T-helper 2 cell treated with Interferon-gamma antibody and Interleukin-4, amounts not matched to agents 100 ng/mL and 5 ng/mL, for 36 hours (primary cell): ENCODE measurements around the gene PAK4. TPM values are rescaled to one million over a fixed set of nuclear protein-coding genes. Genes with fewer than 3 reads are reported as not detected.
"Not testable (repeated sequence)": the region's sequence is repeated elsewhere in the genome, so short reads cannot be mapped to it uniquely, and the experiment has no call there.

ENCODE experiments used
- intact Hi-C: fragments of 100-400 bp; cut with micrococcal nuclease; formaldehyde crosslinking; loops from one replicate; pipeline ENCODE4 v1.15.1; 2023
- total RNA-seq: library from RNA; stranded (reverse); gene quantifications from 2 replicates; pipeline ENCODE4 v1.2.3, GENCODE V29; 2022

Gene PAK4
- 15.5 and 16.3 TPM in 2 replicates for total RNA-seq

DNA sequence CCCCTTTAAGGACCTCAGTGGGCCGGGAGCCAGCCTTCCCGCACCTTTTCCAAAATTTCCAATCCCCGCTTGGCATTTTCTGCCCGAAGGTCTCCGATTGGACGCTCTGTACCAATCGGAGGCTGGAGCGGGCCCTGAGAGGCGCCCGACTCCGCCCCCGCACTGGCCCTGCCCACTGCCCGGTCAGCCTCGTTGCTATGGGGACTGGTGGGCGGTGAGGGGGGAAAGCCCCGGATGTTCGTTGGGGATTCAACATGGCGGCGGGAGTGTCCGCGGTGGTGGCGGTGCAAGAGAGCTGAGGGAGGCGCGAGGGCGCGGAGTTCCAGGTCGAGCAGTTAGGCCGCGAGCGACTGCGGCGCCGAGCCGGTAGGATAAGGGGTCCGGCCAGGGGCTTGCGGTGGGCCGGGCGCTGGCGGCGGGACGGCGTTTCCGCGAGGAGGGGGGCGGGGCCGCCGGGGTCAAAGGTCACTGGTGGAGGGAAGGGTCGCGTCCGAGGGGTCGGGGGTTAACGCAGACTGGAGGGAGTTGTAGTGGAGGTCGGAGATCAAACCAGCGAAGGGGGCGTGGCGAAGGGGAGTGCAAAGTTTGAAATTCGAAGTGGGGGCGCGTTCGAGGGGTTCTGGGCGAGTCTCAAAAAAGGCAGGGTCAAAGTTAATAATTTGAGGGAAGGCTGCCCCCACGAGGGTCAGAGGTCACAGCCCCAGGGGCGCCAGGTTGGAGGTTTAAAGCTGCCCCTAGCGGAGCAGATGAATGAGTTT, at the start of gene PAK4:
Gene PAK4 (plus strand): TSS at position 233 of the 758 bp plus-strand sequence. CDS start 43,768 bp downstream, outside the sequence.
- intact Hi-C loops: loop anchor here (1.0 to 10.0 kb wide), 3 partner anchors 211 to 409 kb away; partner anchors contain the start of genes EID2B, GMFG and PLEKHG2

DNA sequence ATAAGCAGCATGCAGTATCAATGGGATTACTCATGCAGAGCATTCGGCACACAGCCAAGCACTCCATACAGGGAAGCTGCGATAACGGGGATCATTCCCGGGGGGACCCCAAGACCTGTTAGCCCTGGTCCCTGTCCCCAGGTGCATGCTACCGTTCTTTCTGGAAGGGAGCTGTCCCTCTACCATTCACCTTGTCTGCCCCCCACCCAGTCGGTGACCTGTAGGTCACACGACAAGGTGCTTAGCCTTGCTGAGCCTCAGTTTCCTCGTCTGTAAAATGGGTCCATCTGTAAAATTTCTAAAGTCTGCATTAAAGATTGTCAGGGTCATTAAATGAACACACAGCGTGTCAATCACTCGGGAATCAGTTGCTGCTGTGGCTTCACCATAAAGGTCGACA, 48.3 kb upstream of the PAK4 start:
- intact Hi-C loops: no loop called here

GRCh38 chr19:39078436-39079200, 47.0 kb upstream of the PAK4 start:
- intact Hi-C loops: no loop called here

GRCh38 chr19:39080431-39080830, 45.2 kb upstream of the PAK4 start:
- intact Hi-C loops: no loop called here

DNA sequence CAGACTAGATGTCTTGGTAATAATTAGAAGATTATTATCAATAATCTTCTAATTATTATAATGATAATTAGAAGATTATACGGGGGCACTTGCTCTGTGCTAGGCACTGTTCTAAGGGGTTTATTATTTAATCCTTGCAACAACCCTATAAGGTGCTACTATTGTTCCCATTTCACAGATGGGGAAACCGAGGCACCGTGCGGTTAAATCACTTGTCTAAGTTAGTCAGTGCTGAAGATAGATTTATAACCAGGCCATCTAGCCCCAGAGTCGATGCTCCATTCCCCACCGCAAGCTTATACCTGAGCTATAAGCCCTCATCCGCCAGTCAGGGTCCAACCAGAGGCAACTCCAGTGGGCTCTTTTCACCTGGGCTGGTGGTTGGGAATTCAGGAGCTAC, 43.4 kb upstream of the PAK4 start:
- intact Hi-C loops: no loop called here

- intact Hi-C loops: no loop called here
Observed at GRCh38 chr19:39082745-39083598, 42.6 kb upstream of the PAK4 start.

- intact Hi-C loops: no loop called here
Observed at GRCh38 chr19:39083599-39083982, 42.0 kb upstream of the PAK4 start.

DNA sequence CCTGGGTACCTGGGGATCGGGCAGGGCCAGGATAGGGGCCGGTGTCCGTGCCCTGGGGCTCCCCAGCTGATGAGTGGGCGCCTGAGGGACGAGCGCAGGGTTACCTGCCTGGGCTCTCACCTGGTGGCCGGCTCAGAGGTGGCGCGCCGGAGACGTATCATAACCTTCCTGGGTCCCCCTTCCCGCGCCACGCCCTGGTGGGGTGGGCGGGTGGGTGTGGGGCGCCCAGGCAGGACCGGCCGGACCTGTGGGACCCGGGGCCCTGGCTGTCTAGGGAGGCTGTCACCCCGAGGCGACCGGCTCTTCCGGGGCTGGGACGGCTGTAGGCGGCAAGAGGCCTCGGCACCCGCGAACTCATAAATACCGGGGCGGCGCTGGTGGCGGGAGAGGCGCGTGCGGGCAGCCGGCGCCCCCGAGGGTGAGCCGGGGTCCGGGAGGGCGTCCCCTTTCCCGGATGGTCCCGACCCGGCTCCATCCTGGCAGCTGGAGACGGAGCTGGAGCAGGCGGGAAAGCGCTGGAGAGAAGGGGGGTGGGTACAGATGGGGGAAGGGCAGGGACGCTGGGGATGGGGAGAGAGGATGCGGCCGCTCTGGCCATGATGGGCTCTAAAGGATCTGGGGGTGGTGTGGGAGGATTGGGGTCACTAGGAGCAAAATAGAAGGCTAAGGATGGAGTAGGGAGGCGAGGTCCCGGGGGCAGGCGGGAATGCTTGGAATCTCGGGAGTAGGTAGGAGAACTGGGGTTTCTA, 41.4 kb upstream of the PAK4 start, which contains the start of gene ACP7:
Gene ACP7 (plus strand): TSS at position 386 of the 749 bp plus-strand sequence. CDS start 902 bp downstream, outside the sequence.
- intact Hi-C loops: no loop called here

DNA sequence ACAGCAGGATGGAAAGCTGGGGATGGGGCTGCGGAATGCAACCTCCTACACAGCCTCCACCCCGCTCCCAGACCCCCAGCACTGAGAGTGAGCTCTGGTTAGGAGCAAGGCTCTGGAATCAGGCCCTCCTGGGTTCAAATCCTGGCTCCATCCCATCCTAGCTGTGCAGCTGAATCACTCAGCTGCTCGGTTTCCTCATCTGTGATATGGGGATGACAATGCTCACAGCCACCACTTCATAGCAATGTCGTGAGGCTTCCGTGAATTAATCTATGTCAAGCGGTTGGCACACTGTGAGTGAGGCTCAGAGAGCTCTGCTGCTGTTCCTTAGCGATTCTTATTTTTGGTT, 40.9 kb upstream of the PAK4 start:
- intact Hi-C loops: no loop called here

DNA sequence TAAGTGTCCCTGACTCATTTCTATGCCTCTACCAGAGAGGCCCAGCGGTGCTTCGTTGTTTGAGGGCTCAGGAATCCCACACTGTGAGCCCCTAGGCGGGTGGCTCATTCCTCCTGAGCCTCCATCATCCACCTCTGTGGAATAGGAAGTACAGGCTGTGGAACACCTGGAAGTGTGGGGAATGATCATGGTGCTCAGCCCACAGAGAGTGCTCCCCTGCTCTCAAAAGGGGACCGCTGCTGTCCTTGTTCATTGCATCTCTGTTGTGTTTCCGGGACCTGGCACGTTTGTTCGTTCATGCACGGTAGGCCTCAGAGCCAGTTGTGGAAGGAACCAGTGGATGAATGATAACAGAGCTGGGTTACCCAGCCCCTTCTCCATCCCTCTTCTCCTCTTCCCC, 40.2 kb upstream of the PAK4 start:
- intact Hi-C loops: no loop called here

DNA sequence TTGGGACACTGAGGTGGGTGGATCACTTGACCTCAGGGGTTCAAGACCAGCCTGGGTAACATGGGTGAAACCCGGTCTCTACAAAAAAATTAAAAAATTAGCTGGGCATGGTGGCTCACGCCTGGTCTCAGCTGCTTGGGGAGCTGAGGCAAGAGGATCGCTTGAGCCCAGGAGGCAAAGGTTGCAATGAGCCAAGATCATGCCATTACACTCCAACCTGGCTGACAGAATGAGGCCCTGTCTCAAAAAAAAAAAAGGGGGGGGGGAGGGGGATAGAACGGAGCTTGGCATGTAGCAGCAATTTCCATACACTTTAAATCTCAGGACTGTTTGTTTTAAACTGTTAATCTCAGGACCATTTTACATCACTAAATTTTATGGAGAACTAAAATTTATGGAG, 39.2 kb upstream of the PAK4 start:
- intact Hi-C loops: no loop called here

- intact Hi-C loops: no loop called here
Observed at GRCh38 chr19:39087907-39088686, 37.5 kb upstream of the PAK4 start.

GRCh38 chr19:39090016-39090415, 35.6 kb upstream of the PAK4 start:
- intact Hi-C loops: not testable (repeated sequence)

GRCh38 chr19:39090881-39091280, 34.7 kb upstream of the PAK4 start:
- intact Hi-C loops: no loop called here

DNA sequence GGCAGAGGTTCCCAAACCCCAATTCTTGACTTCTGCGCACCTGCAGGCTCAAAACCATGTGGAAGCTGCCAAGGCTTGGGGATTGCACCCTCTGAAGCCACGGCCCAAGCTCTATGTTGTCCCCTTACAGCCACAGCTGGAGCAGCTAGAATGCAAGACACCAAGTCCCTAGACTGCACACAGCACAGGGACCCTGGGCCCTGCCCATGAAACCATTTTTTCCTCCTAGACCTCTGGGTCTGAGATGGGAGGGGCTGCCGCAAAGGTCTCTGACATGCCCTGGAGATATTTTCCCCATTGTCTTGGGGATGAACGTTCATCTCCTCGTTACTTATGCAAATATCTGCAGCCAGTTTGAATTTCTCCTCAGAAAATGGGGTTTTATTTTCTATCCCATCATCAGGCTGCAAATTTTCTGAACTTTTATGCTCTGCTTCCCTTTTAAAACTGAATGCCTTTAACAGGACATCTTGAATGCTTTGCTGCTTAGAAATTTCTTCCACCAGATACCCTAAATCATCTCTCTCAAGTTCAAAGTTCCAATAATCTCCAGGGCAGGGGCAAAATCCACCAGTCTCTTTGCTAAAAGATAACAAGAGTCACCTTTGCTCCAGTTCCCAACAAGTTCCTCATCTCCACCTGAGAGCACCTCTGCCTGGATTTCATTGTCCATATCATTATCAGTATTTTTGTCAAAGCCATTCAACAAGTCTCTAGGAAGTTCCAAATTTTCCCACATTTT, 29.6 kb upstream of the PAK4 start:
- intact Hi-C loops: not testable (repeated sequence)

DNA sequence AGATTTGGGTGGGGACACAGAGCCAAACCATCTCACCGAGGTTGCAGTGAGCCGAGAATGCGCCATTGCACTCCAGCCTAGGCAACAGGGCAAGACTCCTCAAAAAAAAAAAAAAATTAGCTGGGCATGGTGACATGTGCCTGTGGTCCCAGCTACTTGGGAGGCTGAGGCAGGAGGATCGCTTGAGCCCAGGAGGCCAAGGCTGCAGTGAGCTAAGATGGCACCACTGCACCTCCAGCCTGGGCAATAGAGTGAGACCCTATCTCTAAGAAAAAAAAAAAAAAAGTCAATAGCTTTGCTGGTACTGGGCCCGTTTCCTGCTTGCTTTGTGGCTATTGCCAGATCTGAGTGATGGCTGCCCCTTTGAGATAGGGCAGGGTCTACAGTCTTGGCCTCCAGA, 28.3 kb upstream of the PAK4 start:
- intact Hi-C loops: no loop called here

GRCh38 chr19:39097721-39098120, 27.9 kb upstream of the PAK4 start:
- intact Hi-C loops: no loop called here

- intact Hi-C loops: no loop called here
Observed at GRCh38 chr19:39098365-39099269, 27.0 kb upstream of the PAK4 start.
